Astrocyte of the hippocampus (primary cell): ENCODE results near the gene CHST13.
A peak's percentile ranks its signal among the peaks of the same experiment; 100 is the strongest.
"Not testable (repeated sequence)": the region's sequence is repeated elsewhere in the genome, so short reads cannot be mapped to it uniquely, and the experiment has no call there.

Experiments
- DNase-seq: peaks from one replicate; pipeline ENCODE4 v3.0.0; 2011; ENCODE audit warnings: low read depth, low spot score

The CHST13 gene

DNA sequence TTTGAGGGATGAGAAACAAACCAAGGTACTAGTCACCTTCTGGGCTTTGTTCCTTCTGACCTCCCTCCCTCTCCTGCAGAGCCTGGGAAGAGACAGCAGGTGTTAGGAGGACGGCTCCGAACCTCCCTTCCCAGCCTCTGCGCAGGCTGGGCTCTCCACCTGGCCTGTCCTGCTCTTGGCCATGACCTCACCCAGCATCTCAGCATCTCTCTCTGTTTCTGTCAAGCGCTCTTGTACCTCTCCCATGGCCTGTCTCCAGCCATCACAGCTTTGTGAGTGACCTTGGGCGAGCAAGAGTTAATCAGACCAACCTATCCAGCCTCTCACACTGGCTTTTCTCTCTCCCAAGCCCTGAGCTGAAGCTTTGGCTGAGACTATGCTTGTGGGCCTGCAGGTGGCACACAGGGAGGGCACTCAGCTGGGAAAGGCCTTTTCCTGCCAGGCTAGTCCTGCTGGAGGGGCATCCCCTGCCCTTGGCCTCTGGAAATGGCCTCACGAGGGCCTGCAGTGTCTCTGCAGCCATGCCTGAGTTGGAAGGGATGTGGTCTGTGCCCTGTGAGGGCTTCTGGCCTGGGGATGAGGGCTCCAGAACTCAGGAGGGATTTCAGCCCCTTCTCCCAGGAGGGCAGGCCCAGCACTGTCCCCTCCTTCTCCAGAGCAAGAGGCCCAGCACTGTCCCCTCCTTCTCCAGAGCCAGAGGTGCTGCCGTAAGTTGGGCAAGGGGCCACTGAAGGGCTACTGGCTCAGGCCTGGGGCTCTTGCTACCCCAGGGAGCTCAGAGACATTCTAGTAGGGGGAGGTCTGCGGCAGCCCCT lies 2.1 kb downstream of the CHST13 start:
- no peak for DNase-seq

GRCh38 chr3:126526668-126527005 lies 2.7 kb downstream of the CHST13 start:
- no peak for DNase-seq

GRCh38 chr3:126527006-126527405 lies 3.1 kb downstream of the CHST13 start:
- no peak for DNase-seq

DNA sequence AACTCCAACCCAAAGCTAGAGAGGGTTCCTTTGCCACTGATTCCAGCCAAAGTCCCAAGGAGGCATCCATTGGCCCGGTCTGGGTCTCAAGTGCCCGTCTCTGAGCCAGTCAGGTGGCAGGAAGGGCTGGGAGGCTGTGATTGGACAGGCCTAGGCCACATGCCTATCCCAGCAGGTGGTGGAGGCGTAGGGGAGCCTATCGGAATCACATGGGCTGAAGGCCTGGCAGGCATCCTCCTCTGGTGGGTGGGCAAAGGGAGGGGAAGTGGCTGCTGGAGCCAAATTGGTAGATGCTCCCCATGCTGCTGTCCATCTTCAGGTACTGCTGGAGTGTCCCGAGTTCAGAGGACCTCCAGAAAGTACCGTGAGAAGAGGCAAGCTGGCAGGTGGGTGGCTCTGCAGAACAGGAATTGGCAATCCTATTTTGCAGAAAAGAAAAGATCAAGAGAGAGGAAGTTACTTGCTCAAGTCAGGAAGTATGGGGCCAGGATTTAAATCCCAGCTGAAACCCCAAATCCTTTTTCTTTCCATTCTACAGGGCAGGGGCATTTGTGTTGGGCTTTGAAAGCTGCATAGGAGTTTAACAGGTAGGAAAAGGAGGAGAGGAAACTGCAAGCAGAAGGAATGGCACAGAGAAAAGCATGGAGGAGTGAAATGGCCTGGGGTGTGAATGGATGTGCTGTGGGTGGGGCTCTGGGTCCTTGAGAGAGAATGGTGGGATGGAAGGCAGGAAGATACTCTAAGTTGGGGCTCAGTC lies 3.7 kb downstream of the CHST13 start:
- DNase-seq, result no peak

- DNase-seq, result no peak
Measured at GRCh38 chr3:126528419-126528799, 4.5 kb downstream of the CHST13 start.

DNA sequence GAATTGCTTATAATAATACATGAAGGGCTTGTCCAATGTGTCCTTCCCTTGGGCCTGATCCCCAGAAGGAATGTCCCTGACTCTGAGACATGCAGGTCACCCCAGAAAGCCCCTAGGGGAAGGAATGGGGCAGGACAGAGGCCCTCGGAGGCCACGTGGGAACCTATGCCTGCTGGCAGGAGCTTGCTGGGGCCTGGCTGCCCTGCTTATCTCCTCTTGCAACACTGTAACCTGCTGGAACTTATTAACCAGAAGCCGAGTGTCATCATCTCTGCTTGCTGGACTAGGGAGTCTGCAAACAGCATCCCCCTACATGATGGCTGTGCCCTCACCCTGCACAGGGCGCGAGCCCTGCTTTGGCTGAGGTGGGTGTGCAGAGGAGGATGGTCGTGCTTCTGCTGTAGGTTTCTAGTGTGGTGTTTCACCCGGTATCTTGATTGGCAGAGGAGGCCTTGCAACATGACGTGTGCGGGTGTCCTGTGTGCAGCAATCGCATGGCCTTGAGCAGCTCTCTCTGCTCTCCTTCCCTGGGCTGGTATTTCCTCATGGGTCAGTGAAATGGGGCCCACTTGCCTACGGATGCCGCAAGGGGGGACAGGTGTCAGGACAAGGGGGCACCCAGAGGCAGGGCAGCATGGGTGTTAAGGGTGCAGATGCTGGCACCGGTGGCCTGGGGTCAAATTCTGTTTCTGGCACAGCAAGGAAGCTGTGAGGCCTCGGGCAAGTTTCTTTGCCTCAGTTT lies 5.0 kb downstream of the CHST13 start:
- DNase-seq, result no peak

GRCh38 chr3:126529585-126530170 lies 5.7 kb downstream of the CHST13 start:
- DNase-seq, result no peak

- DNase-seq, result no peak
Measured at GRCh38 chr3:126530171-126531050, 6.5 kb downstream of the CHST13 start.

DNA sequence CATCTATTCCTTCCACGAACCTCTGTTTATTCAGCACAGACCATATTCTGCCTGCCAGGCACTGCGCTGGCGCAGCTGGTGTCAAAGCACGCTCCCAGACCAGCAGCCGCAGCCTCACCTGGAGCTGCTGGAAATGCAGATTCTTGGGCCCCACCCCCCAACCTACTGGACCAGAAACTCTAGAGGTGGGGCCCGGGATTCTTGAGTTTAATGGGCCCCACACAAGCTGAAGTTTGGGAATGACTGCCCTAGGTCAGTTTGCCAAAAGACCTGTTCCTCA lies 7.0 kb downstream of the CHST13 start:
- DNase-seq, result no peak

GRCh38 chr3:126533506-126533905 lies 9.6 kb downstream of the CHST13 start:
- no peak for DNase-seq

DNA sequence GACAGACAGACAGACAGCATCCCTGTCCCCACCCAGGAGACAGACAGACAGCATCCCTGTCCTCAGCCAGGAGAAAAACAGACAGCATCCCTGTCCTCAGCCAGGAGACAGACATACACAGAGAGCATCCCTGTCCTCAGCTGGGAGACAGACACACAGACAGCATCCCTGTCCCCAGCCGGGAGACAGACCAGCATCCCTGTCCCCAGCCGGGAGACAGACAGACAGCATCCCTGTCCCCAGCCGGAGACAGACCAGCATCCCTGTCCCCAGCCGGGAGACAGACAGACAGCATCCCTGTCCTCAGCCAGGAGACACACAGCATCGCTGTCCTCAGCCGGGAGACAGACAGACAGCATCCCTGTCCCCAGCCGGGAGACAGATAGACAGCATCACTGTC lies 10.8 kb downstream of the CHST13 start:
- not testable (repeated sequence) for DNase-seq

DNA sequence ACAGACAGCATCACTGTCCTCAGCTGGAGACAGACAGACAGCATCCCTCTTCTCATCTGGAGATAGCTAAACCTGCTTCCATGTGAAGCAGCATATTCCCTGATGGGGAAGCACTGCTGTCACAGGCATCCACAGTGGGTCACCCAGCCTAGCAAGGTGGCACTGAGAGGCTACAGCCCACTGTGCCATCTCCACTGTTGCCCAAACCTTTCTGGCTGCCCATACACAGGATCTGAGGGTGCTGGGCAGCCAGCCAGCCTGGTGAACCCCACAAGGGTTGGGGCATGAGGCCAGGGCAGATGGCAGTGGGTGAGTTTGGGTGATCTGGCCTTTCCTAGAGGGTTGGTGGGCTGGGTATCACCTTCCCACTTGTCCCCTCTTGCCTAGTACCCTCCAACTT lies 11.7 kb downstream of the CHST13 start:
- no peak for DNase-seq

DNA sequence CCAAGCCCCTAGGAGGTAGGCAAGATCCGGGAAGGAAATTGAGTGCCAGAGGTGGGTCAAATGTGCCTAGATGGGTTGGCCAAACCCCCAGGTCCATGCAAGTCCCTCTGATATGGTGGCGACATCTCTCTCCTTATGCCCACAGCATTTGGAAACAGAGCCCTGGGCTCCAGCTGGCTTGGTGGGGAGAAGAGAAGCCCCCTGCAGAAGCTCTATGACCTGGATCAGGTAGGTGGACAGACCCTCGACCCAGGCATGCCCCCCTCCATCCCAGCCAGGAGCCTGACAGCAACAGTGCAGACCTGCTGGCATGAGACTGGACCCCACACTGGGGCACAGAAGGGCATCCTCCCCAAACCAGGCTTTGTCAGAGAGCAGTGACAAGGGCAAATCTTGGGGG lies 12.2 kb downstream of the CHST13 start:
- DNase-seq, result no peak

GRCh38 chr3:126537116-126537729 lies 13.3 kb downstream of the CHST13 start:
- no peak for DNase-seq

GRCh38 chr3:126537730-126538281 lies 13.9 kb downstream of the CHST13 start:
- no peak for DNase-seq

GRCh38 chr3:126538316-126538715 lies 14.4 kb downstream of the CHST13 start:
- DNase-seq, result no peak

- no peak for DNase-seq
Measured at GRCh38 chr3:126538966-126539365, 15.0 kb downstream of the CHST13 start.

- no peak for DNase-seq
Measured at GRCh38 chr3:126539558-126540250, 15.7 kb downstream of the CHST13 start.

DNA sequence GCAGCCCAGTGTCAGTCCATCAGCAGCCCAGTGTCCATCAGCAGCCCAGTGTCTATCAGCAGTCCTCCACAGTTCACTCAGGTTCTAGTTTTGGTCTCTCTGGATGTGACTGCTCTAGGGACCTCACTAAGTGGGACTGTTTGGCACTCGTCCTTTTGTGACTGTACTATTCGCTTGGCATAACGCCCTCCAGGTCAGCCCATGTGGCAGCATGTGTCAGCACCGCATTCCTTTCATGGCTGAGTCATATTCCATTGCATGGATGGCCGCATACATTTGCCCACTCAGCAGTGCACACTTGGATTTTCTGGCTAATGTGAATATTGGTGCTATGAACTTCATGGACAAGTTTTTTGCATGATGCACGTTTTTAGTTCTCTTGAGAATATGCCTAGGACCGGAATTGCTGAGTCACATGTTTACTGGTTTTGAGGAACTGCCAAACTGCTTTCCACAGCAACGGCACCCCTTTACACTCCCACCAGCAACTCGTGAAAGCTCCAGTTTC lies 16.4 kb downstream of the CHST13 start:
- peak; percentile 86 for DNase-seq
